Stomach smooth muscle (tissue), 2 donors: ENCODE measurements around the gene TSEN15.

Experiments
- H3K27ac ChIP-seq: one replicate; pipeline ENCODE4 v1.7.0; 2013; ENCODE audit warnings: mild to moderate bottlenecking, low read length, inconsistent platforms
- H3K27me3 ChIP-seq, 2 donors: one replicate each; pipeline ENCODE4 v1.7.0; 2013; ENCODE audit warnings: low read length in 2 of 2; ENCODE audit not compliant: insufficient read depth in 2 of 2, control insufficient read depth in 1 of 2
- H3K36me3 ChIP-seq, 2 donors: one replicate each; pipeline ENCODE4 v1.7.0; 2013; ENCODE audit warnings: low read length in 2 of 2; ENCODE audit not compliant: control insufficient read depth in 2 of 2, insufficient read depth in 2 of 2
- H3K4me1 ChIP-seq: one replicate; pipeline ENCODE4 v1.7.0; 2013; ENCODE audit warnings: low read length; ENCODE audit not compliant: control insufficient read depth, insufficient read depth
- H3K4me3 ChIP-seq, 2 donors: one replicate each; pipeline ENCODE4 v1.7.0; 2013; ENCODE audit warnings: low read length in 2 of 2
- H3K9ac ChIP-seq, 2 donors: one replicate each; pipeline ENCODE4 v1.7.0; 2013; ENCODE audit warnings: low read length in 2 of 2, mild to moderate bottlenecking in 1 of 2
- H3K9me3 ChIP-seq, 2 donors: one replicate each; pipeline ENCODE4 v1.7.0; 2013; ENCODE audit warnings: low read length in 2 of 2; ENCODE audit not compliant: control insufficient read depth in 2 of 2
- donor health status: healthy.
- donor health status: Pancreatic carcinoma.

Gene TSEN15

DNA sequence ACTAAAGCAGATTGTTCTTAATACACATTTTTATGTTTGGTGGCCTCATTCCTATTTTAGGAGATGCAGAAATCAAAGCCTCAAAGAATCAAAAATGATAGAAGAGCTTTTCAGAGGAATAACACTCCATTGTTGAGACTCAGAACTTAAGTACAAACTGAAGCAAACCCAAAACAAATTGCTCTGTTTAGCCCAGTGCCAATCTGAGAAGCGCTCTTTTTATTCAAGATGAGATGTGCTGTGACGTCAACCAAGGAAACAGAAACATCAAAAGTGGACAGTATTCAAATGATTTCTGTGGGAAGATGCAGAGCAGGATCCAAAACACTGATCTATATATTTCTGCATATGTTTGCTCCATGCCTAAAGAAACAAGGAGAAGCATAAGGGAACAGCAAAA is 32.0 kb upstream of the TSEN15 start:
- Histone ChIP-seq H3K4me1 (peaks cover 3% of the 10 kb centered on the region), H3K4me3 (no peak overlapping the region), H3K27me3 (no peaks in the 10 kb centered on the region), H3K27ac (no peak overlapping the region), H3K9ac (no peak overlapping the region), H3K9me3 (no peaks in the 10 kb centered on the region), H3K36me3 (no peaks in the 10 kb centered on the region)

DNA sequence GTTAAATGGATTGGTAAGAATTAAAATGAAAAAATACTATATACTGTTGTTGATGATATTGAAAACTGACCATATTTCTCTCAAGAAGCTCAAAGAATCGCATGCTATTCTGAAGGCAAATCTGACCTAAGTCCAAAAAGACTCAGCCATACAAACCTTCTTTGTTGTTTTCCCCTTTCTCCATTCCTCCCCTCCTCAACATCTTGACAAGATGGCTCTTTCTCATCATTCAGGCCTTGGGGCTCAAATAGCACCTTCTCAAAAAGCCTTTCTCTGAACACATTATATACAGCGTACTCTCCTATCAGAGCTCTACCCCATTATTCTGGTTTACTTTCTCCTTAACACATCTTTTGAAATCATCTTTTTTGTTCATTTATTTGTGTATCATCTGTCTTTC is 31.2 kb upstream of the TSEN15 start:
- Histone ChIP-seq H3K36me3 (no peaks in the 10 kb centered on the region), H3K4me1 (peaks cover 6% of the 10 kb centered on the region), H3K4me3 (no peak overlapping the region), H3K27ac (no peak overlapping the region), H3K27me3 (no peaks in the 10 kb centered on the region), H3K9me3 (no peaks in the 10 kb centered on the region), H3K9ac (no peak overlapping the region)

DNA sequence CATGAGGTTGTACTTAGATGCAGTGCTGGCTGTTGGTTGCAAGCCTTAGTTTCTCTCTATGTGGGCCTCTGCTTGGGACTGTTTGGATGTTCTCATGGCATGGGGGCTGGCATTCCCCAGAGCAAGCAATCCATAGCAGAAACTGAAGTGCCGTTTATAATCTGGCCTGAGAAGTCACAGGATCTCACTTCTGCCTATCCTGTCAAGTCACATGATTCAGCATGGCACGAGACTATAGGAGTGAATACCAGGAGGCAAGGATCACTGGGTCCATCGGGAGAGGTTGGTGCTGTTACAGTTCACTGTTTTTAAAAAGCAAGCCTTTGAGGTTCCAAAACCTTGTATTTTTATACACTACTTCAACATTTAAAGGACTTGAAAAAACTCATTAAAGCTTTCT is 30.7 kb upstream of the TSEN15 start:
- Histone ChIP-seq H3K27ac (no peak overlapping the region), H3K9me3 (no peaks in the 10 kb centered on the region), H3K27me3 (no peaks in the 10 kb centered on the region), H3K4me1 (peaks cover 9% of the 10 kb centered on the region), H3K4me3 (no peak overlapping the region), H3K9ac (no peak overlapping the region), H3K36me3 (no peaks in the 10 kb centered on the region)

DNA sequence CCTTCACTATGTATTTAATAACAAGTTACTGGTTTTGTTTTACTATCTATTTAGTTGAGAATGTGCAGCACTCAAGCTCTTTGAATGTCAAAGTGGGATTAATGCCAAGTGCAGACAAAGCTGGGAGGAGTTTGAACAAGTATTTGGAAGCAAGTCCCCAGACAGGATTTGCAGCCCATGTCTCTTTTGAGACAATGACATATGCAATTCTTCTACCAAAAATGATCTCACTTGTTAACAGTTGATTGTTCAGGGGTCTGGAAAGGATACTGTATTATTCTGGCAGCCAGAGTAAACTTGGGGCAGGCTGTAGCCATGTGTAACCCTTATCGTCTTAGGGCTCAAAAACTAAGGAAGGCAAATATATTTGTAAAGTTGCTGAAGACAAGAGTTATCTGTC is 29.8 kb upstream of the TSEN15 start:
- Histone ChIP-seq H3K4me3 (peak overlapping the region in 1 of 2 donors; percentile 8), H3K9ac (no peak overlapping the region), H3K27ac (no peak overlapping the region), H3K9me3 (no peaks in the 10 kb centered on the region), H3K4me1 (peaks cover 9% of the 10 kb centered on the region), H3K27me3 (no peaks in the 10 kb centered on the region), H3K36me3 (no peaks in the 10 kb centered on the region)

DNA sequence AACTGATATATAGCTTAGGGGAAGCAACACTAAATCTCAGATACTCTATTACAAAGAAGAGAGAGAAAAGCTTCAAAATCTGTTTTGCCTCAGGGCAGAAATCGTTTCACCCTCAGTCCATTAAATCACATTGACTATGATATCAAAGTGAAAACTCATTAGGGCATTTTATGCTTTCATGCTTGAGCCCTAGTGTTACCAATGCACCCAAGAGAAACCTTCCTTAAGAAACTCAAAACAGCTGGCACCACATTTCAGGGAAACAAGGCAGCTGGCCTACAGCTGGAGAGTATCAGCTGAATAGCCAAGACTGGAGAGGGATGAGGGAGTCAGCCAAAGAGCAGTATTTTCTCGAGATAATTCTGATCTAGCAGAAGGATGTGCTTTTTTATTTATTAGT is 28.9 kb upstream of the TSEN15 start:
- peaks cover 9% of the 10 kb centered on the region for H3K4me1 ChIP-seq
- no peak overlapping the region for H3K27ac ChIP-seq
- no peak overlapping the region for H3K9ac ChIP-seq
- H3K4me3 ChIP-seq = no peak overlapping the region
- H3K27me3 ChIP-seq = no peaks in the 10 kb centered on the region
- H3K9me3 ChIP-seq = no peaks in the 10 kb centered on the region
- H3K36me3 ChIP-seq = no peaks in the 10 kb centered on the region

DNA sequence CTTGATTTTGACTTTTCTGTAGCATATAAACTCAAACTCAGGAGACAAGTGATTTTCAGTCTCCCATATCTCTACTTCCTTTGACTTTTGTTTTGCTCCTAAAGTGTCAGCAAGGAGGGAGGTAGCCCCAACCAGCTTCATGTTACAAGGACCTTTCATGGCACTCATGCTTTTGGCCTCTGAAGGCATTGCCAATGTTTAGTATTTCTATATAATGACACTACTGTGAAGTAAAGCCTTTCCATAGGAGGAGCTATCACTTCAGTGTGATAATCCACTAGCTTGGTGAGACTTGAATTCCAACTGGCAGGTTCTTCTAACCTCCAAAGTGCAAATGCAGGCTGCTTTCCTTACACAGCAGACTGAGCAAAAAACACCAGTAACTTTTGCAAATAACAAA is 28.4 kb upstream of the TSEN15 start:
- Histone ChIP-seq H3K36me3 (no peaks in the 10 kb centered on the region), H3K9me3 (no peaks in the 10 kb centered on the region), H3K4me3 (no peak overlapping the region), H3K27me3 (no peaks in the 10 kb centered on the region), H3K4me1 (peaks cover 10% of the 10 kb centered on the region), H3K9ac (no peak overlapping the region), H3K27ac (no peak overlapping the region)

DNA sequence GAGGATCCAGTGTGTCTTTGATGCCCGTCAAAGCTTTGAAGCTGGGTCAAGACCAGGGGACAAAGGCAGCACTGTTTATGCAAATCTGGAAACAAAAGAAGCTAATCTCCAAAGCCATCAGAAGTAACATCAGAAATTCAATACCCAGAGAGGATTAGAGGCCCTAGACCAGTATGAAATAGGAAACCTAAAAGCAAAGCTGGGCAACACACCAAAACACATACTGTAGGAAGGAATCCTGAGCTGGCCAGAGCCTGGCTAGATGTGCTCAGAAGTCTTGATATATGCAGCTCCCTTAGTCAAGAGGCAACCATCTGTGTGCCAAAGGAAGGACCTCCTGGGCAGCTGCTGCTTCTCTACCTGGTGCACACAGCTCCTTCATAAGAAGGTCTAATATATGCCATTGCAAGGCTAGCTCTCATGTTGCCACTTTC is 26.3 kb upstream of the TSEN15 start:
- H3K4me3 ChIP-seq = no peak overlapping the region
- no peaks in the 10 kb centered on the region for H3K27me3 ChIP-seq
- H3K27ac ChIP-seq = peak overlapping the region; percentile 24
- H3K4me1 ChIP-seq = peaks cover 11% of the 10 kb centered on the region
- H3K9ac ChIP-seq = no peak overlapping the region
- H3K36me3 ChIP-seq = no peaks in the 10 kb centered on the region
- H3K9me3 ChIP-seq = no peaks in the 10 kb centered on the region

DNA sequence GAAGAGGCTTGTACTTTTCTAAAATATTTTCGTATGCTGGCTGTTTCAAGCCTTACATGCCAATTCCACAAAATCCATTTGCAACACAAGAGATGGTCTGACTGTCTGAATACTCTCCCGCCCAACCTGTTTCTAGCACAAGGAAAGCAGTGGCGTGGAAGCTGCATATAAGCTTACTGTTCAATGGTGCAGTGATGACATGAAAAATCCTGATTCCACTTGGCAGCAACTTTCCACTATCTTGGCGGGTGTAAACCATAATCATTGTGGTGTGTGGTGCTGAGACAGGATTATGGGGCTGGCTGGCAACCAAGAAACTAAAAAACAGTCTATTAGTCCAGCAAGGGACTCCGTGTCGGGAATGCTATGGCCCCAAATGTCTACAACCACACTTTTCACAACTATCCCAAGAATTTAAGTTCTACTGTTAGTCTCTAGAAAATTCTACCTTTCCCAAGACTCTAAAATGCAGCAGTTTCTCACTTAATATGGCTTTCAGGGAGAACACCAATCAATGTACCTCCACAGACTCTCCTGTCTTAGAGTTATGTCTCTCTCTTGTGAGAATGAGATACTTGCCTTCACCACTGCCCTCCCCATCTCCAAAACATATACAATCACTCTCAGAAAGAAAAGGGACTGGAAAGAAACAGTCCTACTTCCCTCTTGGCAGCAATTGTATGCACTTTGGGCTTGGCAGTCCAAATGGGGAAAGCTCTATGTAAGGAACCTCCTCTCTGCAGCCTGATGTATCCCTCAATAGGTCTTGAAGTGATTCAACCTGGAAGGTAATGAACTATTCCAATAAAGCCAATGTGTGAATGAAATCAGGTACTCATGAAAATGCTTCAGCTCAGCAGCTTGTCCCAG is 23.5 kb upstream of the TSEN15 start:
- Histone ChIP-seq H3K9me3 (no peaks in the 10 kb centered on the region), H3K9ac (no peak overlapping the region), H3K4me1 (peaks cover 8% of the 10 kb centered on the region), H3K27me3 (no peaks in the 10 kb centered on the region), H3K4me3 (no peak overlapping the region), H3K36me3 (no peaks in the 10 kb centered on the region), H3K27ac (no peak overlapping the region)

DNA sequence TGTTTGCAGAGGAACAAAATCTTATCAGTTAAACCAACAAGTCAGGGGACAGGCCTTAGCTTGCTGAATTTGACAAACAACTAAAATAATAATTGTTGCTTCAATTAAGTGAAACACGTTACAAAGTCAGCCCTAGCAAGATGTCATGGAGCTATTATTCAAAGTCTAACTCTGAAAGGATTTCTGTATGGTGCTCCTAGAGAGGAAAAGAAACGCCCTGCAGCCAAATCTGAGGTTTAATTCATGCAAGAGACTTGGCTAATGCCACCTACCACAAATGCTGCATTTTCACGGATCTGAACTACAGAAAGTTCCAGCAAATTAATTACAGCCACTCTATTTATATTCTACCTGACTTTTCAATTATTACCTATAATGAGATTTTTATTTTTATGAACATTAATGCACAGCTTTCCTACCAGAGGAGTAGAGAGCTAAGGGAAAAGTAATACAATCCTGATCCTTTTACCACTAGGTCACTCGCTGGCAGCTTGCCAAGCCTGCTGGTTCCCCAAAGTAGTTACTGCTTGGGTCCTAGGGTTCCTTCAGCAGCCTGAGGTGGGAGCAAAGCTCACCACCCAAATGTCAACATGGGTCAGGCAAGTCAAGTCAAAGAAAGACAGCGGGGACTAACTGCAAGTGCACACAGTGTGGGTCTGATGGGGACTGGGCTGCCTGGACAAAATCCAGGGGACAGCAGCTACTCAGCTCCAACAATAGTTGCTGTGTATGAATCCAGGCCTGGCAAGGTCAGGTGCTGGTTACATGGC is 22.5 kb upstream of the TSEN15 start:
- H3K9me3 ChIP-seq = no peaks in the 10 kb centered on the region
- H3K4me3 ChIP-seq = no peak overlapping the region
- H3K9ac ChIP-seq = no peak overlapping the region
- no peaks in the 10 kb centered on the region for H3K36me3 ChIP-seq
- no peaks in the 10 kb centered on the region for H3K27me3 ChIP-seq
- H3K4me1 ChIP-seq = peaks cover 8% of the 10 kb centered on the region
- no peak overlapping the region for H3K27ac ChIP-seq

GRCh38 chr1:184030433-184031091 is 21.0 kb upstream of the TSEN15 start:
- Histone ChIP-seq H3K9me3 (no peaks in the 10 kb centered on the region), H3K9ac (no peak overlapping the region), H3K36me3 (no peaks in the 10 kb centered on the region), H3K4me1 (peaks cover 3% of the 10 kb centered on the region), H3K4me3 (no peak overlapping the region), H3K27ac (no peak overlapping the region), H3K27me3 (no peaks in the 10 kb centered on the region)
